K562 (cell line): ENCODE data around the gene PI4KA. TPM values are rescaled to one million over a fixed set of nuclear protein-coding genes. Genes with fewer than 3 reads are reported as not detected.

Experiments used
- ARNT ChIP-seq, 2 experiments: fragments of 450-650 bp; IDR thresholded peaks; 2 replicates each; pipeline ENCODE4 v1.6.1; 2016; ENCODE audit warnings: mild to moderate bottlenecking in 1 of 2
- BACH1 ChIP-seq: fragments of 200-800 bp; sonication (Bioruptor generic); IDR thresholded peaks from 2 replicates; pipeline ENCODE4 v1.6.1; 2016; ENCODE audit warnings: missing genetic modification characterization, missing compliant biosample characterization
- BCOR ChIP-seq: fragments of 450-650 bp; IDR thresholded peaks from 2 replicates; pipeline ENCODE4 v1.6.1; 2016
- E2F5 ChIP-seq: sonication (generic); formaldehyde crosslinking; IDR thresholded peaks from 2 replicates; pipeline ENCODE4 v1.8.0; 2022; ENCODE audit warnings: mild to moderate bottlenecking, missing genetic modification reagents
- FIP1L1 ChIP-seq: fragments of 200-400 bp; formaldehyde crosslinking; IDR thresholded peaks from 2 replicates; pipeline ENCODE4 v1.6.1; 2018; ENCODE audit warnings: mild to moderate bottlenecking, low read depth, low read length; ENCODE audit not compliant: poor library complexity, severe bottlenecking
- KHSRP ChIP-seq: fragments of 450-650 bp; IDR thresholded peaks from 2 replicates; pipeline ENCODE4 v1.6.1; 2017
- NFATC3 ChIP-seq: fragments of 450-650 bp; IDR thresholded peaks from 2 replicates; pipeline ENCODE4 v1.6.1; 2017; ENCODE audit warnings: mild to moderate bottlenecking
- NR2C2 ChIP-seq, 2 experiments: fragments of 200-800 bp in 1 of 2; sonication (Bioruptor generic) in 1 of 2; sonication (generic) in 1 of 2; formaldehyde crosslinking in 1 of 2; IDR thresholded peaks; 2 replicates each; pipeline versions ENCODE4 v1.6.1 to v1.8.0; 2016 to 2022; ENCODE audit warnings: mild to moderate bottlenecking in 1 of 2, missing compliant biosample characterization in 1 of 2, missing genetic modification characterization in 1 of 2, missing genetic modification reagents in 1 of 2
- PHB2 ChIP-seq: fragments of 450-650 bp; IDR thresholded peaks from 2 replicates; pipeline ENCODE4 v1.6.1; 2017; ENCODE audit warnings: low read depth
- RAD51 ChIP-seq: fragments of 450-650 bp; IDR thresholded peaks from 2 replicates; pipeline ENCODE4 v1.7.1; 2016; ENCODE audit warnings: low read depth, mild to moderate bottlenecking, borderline replicate concordance
- RFX7 ChIP-seq: fragments of 250-450 bp; sonication (Bioruptor Pico); IDR thresholded peaks from 2 replicates; pipeline ENCODE4 v1.5.1; 2021; ENCODE audit warnings: mild to moderate bottlenecking
- SIN3A ChIP-seq, 2 experiments: fragments of 150-350 bp in 1 of 2; IDR thresholded peaks; 2 replicates each; pipeline ENCODE4 v1.6.1; 2011 to 2016; ENCODE audit warnings: borderline replicate concordance in 2 of 2, low read depth in 2 of 2, low read length in 2 of 2, mild to moderate bottlenecking in 2 of 2, moderate library complexity in 2 of 2; ENCODE audit not compliant: control insufficient read depth in 1 of 2
- SMAD3 ChIP-seq: fragments of 450-650 bp; formaldehyde crosslinking; conservative IDR thresholded peaks from 2 replicates; pipeline ENCODE4 v1.4.0; 2020; ENCODE audit warnings: mild to moderate bottlenecking
- SMARCC2 ChIP-seq: fragments of 450-650 bp; IDR thresholded peaks from 2 replicates; pipeline ENCODE4 v1.6.1; 2017; ENCODE audit warnings: antibody characterized with exemption, moderate library complexity, mild to moderate bottlenecking, low read depth
- SRF ChIP-seq, 2 experiments: fragments of 250-450, 450-650 bp in 1 of 2; sonication (Bioruptor Pico) in 1 of 2; sonication (generic) in 1 of 2; formaldehyde crosslinking; IDR thresholded peaks; 2 replicates each; pipeline versions ENCODE4 v1.5.0 to v1.5.1; 2020 to 2022; ENCODE audit warnings: mild to moderate bottlenecking in 1 of 2, missing genetic modification reagents in 1 of 2
- SRSF3 ChIP-seq: fragments of 200-400 bp; formaldehyde crosslinking; IDR thresholded peaks from 2 replicates; pipeline ENCODE4 v1.6.1; 2016; ENCODE audit warnings: mild to moderate bottlenecking, low read length, moderate library complexity; ENCODE audit not compliant: insufficient read depth
- TAF7 ChIP-seq: fragments of 450-650 bp; IDR thresholded peaks from 2 replicates; pipeline ENCODE4 v1.6.1; 2016; ENCODE audit warnings: missing genetic modification characterization, missing compliant biosample characterization
- ZFPM2 ChIP-seq: fragments of 250-450 bp; sonication (Bioruptor Pico); IDR thresholded peaks from 2 replicates; pipeline ENCODE4 v1.5.1; 2022; ENCODE audit warnings: mild to moderate bottlenecking
- ZNF174 ChIP-seq: fragments of 250-450 bp; sonication (Bioruptor Pico); IDR thresholded peaks from 2 replicates; pipeline ENCODE4 v1.4.0; 2020; ENCODE audit warnings: mild to moderate bottlenecking
- ZNF212 ChIP-seq: fragments of 450-650 bp; formaldehyde crosslinking; IDR thresholded peaks from 2 replicates; pipeline ENCODE4 v1.4.0; 2020; ENCODE audit warnings: mild to moderate bottlenecking
- ZNF316 ChIP-seq: fragments of 450-650 bp; IDR thresholded peaks from 2 replicates; pipeline ENCODE4 v1.6.1; 2016
- ZNF592 ChIP-seq: fragments of 450-650 bp; IDR thresholded peaks from 2 replicates; pipeline ENCODE4 v1.6.1; 2017; ENCODE audit warnings: antibody characterized with exemption, mild to moderate bottlenecking
- polyA plus RNA-seq, 8 experiments: library from polyadenylated mRNA; depleted of rRNA in 4 of 8; stranded (reverse) in 5 of 8; unstranded in 3 of 8; fragments of >200 nt; fragmentation: Nextera tagmentation in 2 of 8; fragmentation: Illumina TruSeq in 1 of 8; extraction: Ambion mirVana in 2 of 8; extraction: Trizol in 1 of 8; gene quantifications; 2 replicates each; pipeline versions ENCODE4 v1.2.1 to v1.2.3, GENCODE V29; 2011 to 2014; ENCODE audit warnings: inconsistent platforms in 1 of 8, missing spikeins in 1 of 8
- total RNA-seq, 7 experiments: library from RNA; depleted of rRNA in 6 of 7; stranded (reverse); fragments of >200 nt in 6 of 7; fragmentation: Illumina TruSeq in 2 of 7; extraction: Trizol in 2 of 7; gene quantifications; 2 replicates each; pipeline versions ENCODE4 v1.2.1 to v1.2.3, GENCODE V29; 2011 to 2021; ENCODE audit warnings: low replicate concordance in 1 of 7

Gene PI4KA
- total and polyA plus RNA-seq, 9 of the 15 experiments (the other 6 are each of a cell fraction or from before 2014, with no cell fraction given): 7.3 to 187 (median 84.7) TPM

GRCh38 chr22:20779014-20779817 is 79.4 kb downstream of the PI4KA start (continued):
- no peak for TF ChIP-seq ZNF592
- no peak for TF ChIP-seq ZFPM2 (CRISPR knock-in tag)
- TF ChIP-seq SMAD3 (CRISPR knock-in tag): no peak
- no peak for TF ChIP-seq TAF7 (tag)
- TF ChIP-seq ZNF174 (CRISPR knock-in tag): no peak
- TF ChIP-seq SRSF3: no peak
- TF ChIP-seq BCOR: no peak
- no peak for TF ChIP-seq BACH1 (tag)
- TF ChIP-seq NFATC3: no peak
- no peak for TF ChIP-seq SMARCC2
- no peak for TF ChIP-seq ZNF316
- no peak for TF ChIP-seq ZNF212
- no peak for TF ChIP-seq KHSRP
- TF ChIP-seq SRF (CRISPR knock-in tag; IDR thresholded peaks at IDR 0.05): no peak
- TF ChIP-seq NR2C2 (CRISPR knock-in tag; IDR thresholded peaks at IDR 0.05): no peak
- no peak for TF ChIP-seq NR2C2 (tag; IDR thresholded peaks at IDR 0.05)
- no peak for TF ChIP-seq FIP1L1
- TF ChIP-seq E2F5: no peak
- 0 out of 2 replicates have a peak, but pooled peaks have one; percentile 4 for TF ChIP-seq RFX7 (CRISPR knock-in tag)
- no peak for TF ChIP-seq ARNT (IDR thresholded peaks at IDR 0.05)
- TF ChIP-seq SIN3A (IDR thresholded peaks at IDR 0.05; ENCODE audit: borderline replicate concordance in 2 of 2, control insufficient read depth in 1 of 2, low read depth in 2 of 2, low read length in 2 of 2): no peak
- no peak for TF ChIP-seq RAD51
- TF ChIP-seq PHB2: no peak
